ENCODE data around the gene ELN.
"Not testable (repeated sequence)": the region's sequence is repeated elsewhere in the genome, so short reads cannot be mapped to it uniquely, and the experiment has no call there.

The ELN gene

GRCh38 chr7:74040791-74041520 lies 13.0 kb downstream of the ELN start:
- no peak for DNase-seq (ENCODE audit: low read depth in 2 of 2)

- DNase-seq (ENCODE audit: low read depth in 2 of 2) = no peak
These were observed 15.0 kb downstream of the ELN start for GRCh38 chr7:74042746-74043522.

GRCh38 chr7:74043523-74043951 lies 15.6 kb downstream of the ELN start:
- DNase-seq (ENCODE audit: low read depth in 2 of 2) = peak; percentile 51 to 57

DNA sequence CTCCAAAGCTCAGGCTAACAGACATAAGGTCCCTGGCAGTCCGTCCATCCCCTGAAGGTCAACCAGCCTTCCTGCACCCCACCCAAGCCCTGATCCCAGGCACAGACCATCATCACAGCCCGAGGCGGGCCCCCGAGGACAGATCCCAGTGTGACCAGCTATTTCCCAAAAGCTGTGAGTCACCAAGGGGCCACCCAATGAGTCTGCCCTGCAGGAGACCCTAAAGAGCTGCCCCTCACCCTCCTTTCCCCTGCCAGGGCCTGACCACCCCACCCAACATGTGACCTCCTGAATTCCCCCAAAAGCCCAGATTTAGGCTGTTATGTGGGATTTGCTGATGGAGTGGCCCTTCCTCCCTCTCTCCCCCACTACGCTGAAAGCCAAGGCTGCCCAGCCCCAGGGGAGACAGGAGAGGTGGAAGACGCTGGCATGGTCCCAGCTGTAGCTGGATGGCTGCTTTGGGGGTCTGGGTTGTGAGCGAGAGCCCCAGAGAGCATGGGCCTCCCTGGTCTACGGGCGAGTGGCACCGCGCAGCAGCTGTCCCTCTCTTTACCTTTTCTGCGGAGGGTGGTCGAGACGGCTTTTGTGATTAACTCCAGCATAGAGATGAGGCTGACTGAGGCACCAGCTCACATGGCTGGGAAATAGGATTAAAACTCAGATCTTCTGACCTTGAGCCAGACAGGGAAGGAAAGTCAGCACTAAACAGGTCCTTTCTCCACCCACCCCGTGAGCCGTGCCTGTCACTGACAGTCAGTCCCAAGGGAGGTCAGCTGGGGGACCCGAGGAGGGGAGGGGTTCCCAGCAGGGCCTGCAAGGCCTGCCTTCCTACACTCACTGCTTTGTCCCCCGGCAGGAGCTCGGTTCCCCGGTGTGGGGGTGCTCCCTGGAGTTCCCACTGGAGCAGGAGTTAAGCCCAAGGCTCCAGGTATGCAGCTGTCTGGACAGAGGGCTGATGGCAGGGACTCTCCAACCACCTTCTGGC lies 16.7 kb downstream of the ELN start:
- no peak for DNase-seq (ENCODE audit: low read depth in 2 of 2)

DNA sequence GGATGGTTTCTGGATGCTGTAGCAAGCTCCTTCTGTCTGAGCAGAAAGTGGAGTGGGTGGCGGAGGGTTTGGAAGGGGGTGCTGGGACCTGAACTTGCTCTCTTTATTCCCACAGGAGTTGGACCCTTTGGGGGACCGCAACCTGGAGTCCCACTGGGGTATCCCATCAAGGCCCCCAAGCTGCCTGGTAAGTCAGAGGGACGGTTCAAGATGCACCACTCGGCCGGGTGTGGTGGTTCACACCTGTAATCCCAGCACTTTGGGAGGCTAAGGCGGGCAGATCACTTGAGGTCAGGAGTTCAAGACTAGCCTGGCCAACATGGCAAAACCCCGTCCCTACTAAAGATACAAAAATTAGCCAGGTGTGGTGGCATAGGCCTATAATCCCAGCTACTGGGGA lies 18.6 kb downstream of the ELN start:
- not testable (repeated sequence) for DNase-seq (ENCODE audit: low read depth in 2 of 2)

- no peak for DNase-seq (ENCODE audit: low read depth in 2 of 2)
These were observed 19.9 kb downstream of the ELN start for GRCh38 chr7:74047804-74048380.

DNA sequence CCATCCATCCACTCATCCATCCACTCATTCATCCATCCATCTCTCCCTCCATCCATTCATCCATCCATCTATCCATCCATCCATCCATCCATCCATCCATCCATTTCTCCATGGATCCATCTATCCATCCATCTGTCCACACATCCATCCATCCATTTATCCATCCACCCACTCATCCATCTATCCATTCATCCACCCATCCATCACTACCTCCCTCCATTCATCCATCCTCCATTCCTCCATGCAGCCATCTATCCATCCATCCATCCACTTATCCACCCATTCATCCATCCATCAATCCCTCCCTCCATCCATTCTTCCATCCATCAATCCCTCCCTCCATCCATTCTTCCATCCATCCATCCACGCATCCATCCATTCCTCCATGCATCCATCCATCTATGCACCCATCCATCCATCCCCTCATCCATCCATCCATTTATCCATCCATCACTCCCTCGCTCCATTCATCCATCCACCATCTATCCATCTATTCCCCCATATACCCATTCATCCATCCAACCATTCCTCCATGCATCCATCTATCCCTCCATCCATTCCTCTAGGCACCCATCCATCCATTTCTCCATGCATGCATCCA lies 21.1 kb downstream of the ELN start:
- DNase-seq (ENCODE audit: low read depth in 2 of 2) = no peak

DNA sequence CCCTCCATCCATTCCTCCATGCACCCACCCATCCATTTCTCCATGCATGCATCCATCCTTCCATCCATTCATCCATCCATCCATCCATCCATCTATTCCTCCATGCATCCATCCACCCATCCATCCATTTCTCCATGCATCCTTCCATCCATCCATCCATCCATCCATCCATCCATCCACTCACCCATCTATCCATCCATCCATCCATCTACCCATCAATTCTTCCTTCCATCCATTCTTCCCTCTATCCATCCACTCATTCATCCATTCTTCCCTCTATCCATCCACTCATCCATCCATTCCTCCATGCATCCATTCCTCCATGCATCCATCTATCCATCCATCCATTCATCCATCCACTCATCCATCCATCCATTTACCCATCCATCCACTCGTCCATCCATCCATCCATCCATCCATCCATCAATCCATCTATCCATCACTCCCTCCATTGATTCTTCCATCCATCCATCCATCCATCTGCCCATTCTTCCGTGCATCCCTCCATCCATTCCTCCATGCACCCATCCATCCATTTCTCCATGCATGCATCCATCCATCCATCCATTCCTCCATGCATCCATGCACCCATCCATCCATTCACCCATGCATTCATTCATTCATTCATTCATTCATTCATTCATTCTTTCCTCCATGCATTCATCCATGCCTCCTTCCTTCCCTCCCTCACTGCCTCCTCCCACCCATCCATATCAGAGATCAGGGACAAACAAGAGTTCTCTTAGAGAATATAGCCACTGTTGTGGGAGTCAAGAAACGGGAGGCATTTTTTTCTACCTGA lies 22.2 kb downstream of the ELN start:
- DNase-seq (ENCODE audit: low read depth in 2 of 2) = no peak

DNA sequence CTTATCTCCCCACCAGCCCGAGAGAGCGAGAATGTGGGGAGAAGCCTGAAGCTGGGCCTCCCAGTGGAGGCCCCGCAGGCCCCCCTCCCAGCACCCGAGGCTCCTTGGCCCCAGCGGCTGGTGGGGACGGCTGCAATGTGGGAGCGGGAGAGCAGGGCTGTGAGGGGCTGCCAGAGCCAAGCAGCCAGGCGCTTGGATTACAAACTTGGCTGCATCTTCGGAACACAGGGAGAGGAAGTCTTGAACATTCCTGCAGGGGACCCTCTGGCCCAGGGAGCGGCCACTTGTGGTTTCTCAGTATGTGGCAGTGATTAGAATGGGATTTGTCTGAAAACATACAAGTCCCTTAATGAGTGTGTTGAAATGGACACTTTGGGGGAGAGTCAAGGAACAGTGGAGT lies 23.2 kb downstream of the ELN start:
- DNase-seq (ENCODE audit: low read depth in 2 of 2) = no peak

DNA sequence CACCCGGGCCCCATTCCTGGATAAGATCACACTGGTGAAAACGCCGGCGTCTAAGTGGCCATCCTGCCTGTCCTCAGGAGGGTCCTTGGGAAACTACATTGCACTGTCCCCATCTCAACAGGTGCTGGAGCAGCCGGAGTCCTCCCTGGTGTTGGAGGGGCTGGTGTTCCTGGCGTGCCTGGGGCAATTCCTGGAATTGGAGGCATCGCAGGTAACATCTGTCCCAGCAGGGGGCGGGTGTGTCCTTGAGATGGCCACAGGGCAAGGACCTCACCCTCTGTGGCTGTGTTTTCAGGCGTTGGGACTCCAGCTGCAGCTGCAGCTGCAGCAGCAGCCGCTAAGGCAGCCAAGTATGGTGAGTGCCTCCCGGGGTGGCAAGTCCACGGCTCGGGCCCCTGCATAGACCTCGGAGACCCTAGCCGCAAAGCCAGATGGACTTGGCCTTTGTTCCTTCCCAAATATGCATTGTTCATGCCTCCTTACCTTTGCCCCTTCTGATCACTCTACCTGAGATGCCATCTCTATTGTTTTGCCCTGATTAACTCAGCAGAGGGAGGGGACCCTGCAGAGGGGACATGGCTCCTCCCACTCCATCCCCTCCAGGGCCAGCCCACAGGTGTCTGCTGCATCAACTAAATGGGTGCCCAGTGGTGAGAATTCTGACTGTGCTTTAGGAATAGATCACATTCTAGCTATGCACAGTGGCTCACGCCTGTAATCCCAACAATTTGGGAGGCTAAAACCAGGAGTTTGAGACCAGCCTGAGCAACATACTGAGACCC lies 23.8 kb downstream of the ELN start:
- no peak for DNase-seq (ENCODE audit: low read depth in 2 of 2)

GRCh38 chr7:74052628-74053027 lies 24.7 kb downstream of the ELN start:
- DNase-seq (ENCODE audit: low read depth in 2 of 2) = no peak

- DNase-seq (ENCODE audit: low read depth in 2 of 2) = no peak
These were observed 25.7 kb downstream of the ELN start for GRCh38 chr7:74053589-74054186.

DNA sequence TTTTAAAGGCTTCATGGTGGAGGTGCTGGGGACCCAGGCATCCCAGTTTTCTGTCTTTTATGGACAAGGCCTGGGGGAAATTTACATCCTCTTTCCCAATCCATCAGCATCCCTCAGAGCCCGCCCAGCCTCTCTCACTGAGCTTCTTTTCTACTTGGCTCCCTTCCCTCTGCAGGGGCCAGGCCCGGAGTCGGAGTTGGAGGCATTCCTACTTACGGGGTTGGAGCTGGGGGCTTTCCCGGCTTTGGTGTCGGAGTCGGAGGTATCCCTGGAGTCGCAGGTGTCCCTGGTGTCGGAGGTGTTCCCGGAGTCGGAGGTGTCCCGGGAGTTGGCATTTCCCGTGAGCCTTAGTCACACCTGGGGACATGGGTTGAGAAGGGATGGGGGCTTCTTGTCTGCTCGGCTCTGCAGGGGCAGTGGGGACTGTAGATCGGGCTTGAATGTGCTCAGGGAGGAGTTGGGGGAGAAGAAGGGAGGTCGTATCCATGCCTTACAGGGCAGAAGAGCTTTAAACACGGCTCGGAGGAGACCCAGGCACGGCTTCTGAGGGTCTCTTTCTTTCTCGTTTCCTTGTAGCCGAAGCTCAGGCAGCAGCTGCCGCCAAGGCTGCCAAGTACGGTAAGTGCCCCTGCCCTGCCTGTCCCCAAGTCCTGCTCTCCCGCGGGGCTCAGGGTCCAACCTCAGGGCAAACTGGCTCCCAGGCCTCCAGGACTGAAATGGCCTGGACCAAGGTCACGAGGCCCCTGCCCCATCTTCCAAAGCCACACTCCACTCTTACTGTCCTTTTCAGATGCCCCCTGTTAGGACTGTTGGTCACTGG lies 28.3 kb downstream of the ELN start:
- no peak for DNase-seq (ENCODE audit: low read depth in 2 of 2)

- no peak for DNase-seq (ENCODE audit: low read depth in 2 of 2)
These were observed 29.4 kb downstream of the ELN start for GRCh38 chr7:74057216-74057925.

GRCh38 chr7:74057987-74058386 lies 30.0 kb downstream of the ELN start:
- DNase-seq (ENCODE audit: low read depth in 2 of 2) = no peak

GRCh38 chr7:74058486-74058885 lies 30.5 kb downstream of the ELN start:
- no peak for DNase-seq (ENCODE audit: low read depth in 2 of 2)

GRCh38 chr7:74059037-74059436 lies 31.1 kb downstream of the ELN start:
- DNase-seq (ENCODE audit: low read depth in 2 of 2) = no peak
